Measurements from ENCODE around the gene MRPL49. TPM values are rescaled to one million over a fixed set of nuclear protein-coding genes. Genes with fewer than 3 reads are reported as not detected.

Gene MRPL49
- total and polyA plus RNA-seq, 2 of the 8 experiments (the other 6 are each of a cell fraction or from before 2014, with no cell fraction given): 54.0 to 84.8 TPM

DNA sequence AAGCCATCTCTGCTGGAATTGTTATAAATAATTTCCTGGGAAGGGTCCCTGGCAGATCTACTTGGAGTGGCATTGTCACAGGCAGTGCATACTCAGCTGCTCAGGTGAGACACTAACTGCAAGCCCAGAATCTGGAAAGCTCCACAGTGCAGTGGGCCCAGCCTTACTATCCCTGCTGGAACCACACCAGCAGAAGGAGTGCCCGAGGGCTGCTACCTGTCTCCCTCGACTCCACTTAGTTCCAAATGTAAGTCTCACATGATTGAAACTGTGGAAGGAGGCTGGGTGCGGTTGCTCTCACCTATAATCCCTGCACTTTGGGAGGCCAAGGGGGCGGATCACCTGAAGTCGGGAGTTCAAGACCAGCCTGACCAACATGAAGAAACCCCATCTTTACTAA, 26.5 kb downstream of the MRPL49 start:
- Histone ChIP-seq H2AFZ (ENCODE audit: low read length) (no peak overlapping the region), H3K18ac (ENCODE audit: extremely low read depth, low read length) (no peak overlapping the region), H4K5ac (ENCODE audit: insufficient read length, low read depth, low read length) (no peak overlapping the region), H4K20me1 (replicated peaks in 1 of 2; ENCODE audit: control insufficient read depth in 1 of 2, insufficient read depth in 2 of 2, low read length in 2 of 2) (no peaks in the 10 kb centered on the region), H2BK20ac (ENCODE audit: low read length) (no peak overlapping the region), H3K9me3 (ENCODE audit: insufficient read depth in 2 of 2, low read depth in 1 of 2, low read length in 1 of 2) (peaks cover 0 to 7% of the 10 kb centered on the region in 2 experiments; a peak in 1 of 4 replicates), H3K36me3 (ENCODE audit: control insufficient read depth in 2 of 4, insufficient read depth in 4 of 4, low read length in 3 of 4) (no peaks in the 10 kb centered on the region), H3K4me1 (replicated peaks in 1 of 4; ENCODE audit: control insufficient read depth in 3 of 4, insufficient read depth in 4 of 4, low read length in 3 of 4) (no peaks in the 10 kb centered on the region), H2BK12ac (ENCODE audit: low read depth, low read length) (no peak overlapping the region), H4K91ac (replicated peaks; ENCODE audit: insufficient read length, low read length) (no peak overlapping the region), H2AK5ac (ENCODE audit: low read depth, low read length) (no peak overlapping the region), H3K79me2 (ENCODE audit: control insufficient read depth in 1 of 2, insufficient read depth in 2 of 2, low read length in 2 of 2) (no peaks in the 10 kb centered on the region), H3K9ac (replicated peaks in 1 of 4; ENCODE audit: extremely low read depth in 1 of 4, low read depth in 3 of 4, low read length in 3 of 4) (no peak overlapping the region), H2BK120ac (replicated peaks; ENCODE audit: low read depth, low read length) (no peak overlapping the region), H3K27ac (ENCODE audit: low read depth, low read length) (no peak overlapping the region), H3K4ac (replicated peaks; ENCODE audit: insufficient read length, low read depth, low read length) (no peak overlapping the region), H3K23ac (ENCODE audit: insufficient read length) (no peak overlapping the region), H2BK5ac (ENCODE audit: low read depth, low read length) (no peak overlapping the region), H3K14ac (ENCODE audit: insufficient read length) (no peak overlapping the region), H3K27me3 (replicated peaks in 1 of 4; ENCODE audit: control insufficient read depth in 3 of 4, extremely low read depth in 1 of 4, insufficient read depth in 3 of 4, low read length in 3 of 4) (no peaks in the 10 kb centered on the region), H3K4me3 (ENCODE audit: extremely low read depth in 1 of 4, insufficient read depth in 2 of 4, low read depth in 3 of 4, low read length in 4 of 4) (no peak overlapping the region), H3K79me1 (ENCODE audit: low read depth, low read length) (no peaks in the 10 kb centered on the region), H3K4me2 (ENCODE audit: insufficient read depth in 1 of 2, low read depth in 2 of 2, low read length in 2 of 2) (no peak overlapping the region), H3K23me2 (ENCODE audit: low read depth, low read length) (no peaks in the 10 kb centered on the region), H4K8ac (ENCODE audit: extremely low read depth, insufficient read depth, low read length) (no peak overlapping the region), H3K56ac (replicated peaks; ENCODE audit: insufficient read length, low read depth, low read length) (no peak overlapping the region), H2BK15ac (ENCODE audit: low read length) (no peak overlapping the region)
- DNase-seq (ENCODE audit: low read depth in 1 of 2, low spot score in 2 of 2) (no peak), FAIRE-seq (no peak)
- POLR2A ChIA-PET (ENCODE audit: partially characterized antibody): interaction anchor here (1.0 to 1.1 kb wide), 2 partner anchors 12 to 18 kb away, joined by 3 to 4 read pairs; no protein-coding TSS in a partner anchor
- 89% methylated on average over 5 of the region's 5 CpGs; no CpG with 5 or more reads in 1 of the 2 experiments for WGBS, 2 experiments (ENCODE audit: extremely low coverage in 1 of 2, insufficient coverage in 1 of 2, insufficient read length in 1 of 2, insufficient replicate concordance in 2 of 2, low coverage in 1 of 2, low lambda C conversion rate in 2 of 2, missing lambda C conversion rate in 1 of 2)
- CTCF ChIA-PET (ENCODE audit: partially characterized antibody): interaction anchor here (1.0 kb wide), 1 partner anchor 33 kb away, joined by 3 read pairs; the partner anchor contains the start of gene CAPN1
- no peak for TF ChIP-seq RNF2 (IDR thresholded peaks at IDR 0.05; ENCODE audit: borderline replicate concordance, low read depth, low read length, missing control alignments, poor library complexity, severe bottlenecking)
- TF ChIP-seq EGR1 (IDR thresholded peaks at IDR 0.05; ENCODE audit: borderline replicate concordance, low read depth, low read length): no peak
- TF ChIP-seq BACH1 (IDR thresholded peaks at IDR 0.05; ENCODE audit: low read length): no peak

Data from H1 (cell line).